ENCODE data around the gene DNM2.

The DNM2 gene

DNA sequence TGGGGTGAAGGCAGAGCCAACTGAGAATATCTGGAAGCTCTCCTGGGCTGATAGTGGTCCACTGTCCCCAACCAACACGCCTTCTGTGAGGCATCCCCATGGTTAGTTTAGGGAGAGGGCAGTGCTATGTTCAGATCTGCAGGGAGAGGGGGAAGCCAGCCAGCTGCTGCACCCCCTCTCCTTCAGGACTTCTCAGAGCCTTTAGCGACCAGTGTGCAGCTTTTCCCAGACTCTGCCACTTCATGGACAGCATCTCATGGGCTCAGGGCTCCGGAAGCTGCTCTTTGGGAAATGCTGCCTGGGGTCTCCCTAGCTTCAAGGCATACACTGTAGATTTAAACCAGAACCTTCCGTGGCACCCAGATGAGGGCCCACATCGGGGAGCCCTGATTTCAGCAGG lies 84.6 kb downstream of the DNM2 start:
- Histone ChIP-seq H2AFZ (ENCODE audit: low read length) (no peak overlapping the region), H3K27me3 (replicated peaks; ENCODE audit: insufficient read depth, low read length) (no peaks in the 10 kb centered on the region), H3K4me1 (ENCODE audit: low read length) (no peaks in the 10 kb centered on the region), H3K9ac (ENCODE audit: low read length) (no peak overlapping the region), H4K20me1 (ENCODE audit: insufficient read depth, low read length) (no peaks in the 10 kb centered on the region), H3K36me3 (replicated peaks; ENCODE audit: insufficient read depth, low read length) (no peaks in the 10 kb centered on the region), H3K27ac (ENCODE audit: low read length) (no peak overlapping the region), H3K4me2 (ENCODE audit: low read depth, low read length) (no peak overlapping the region), H3K79me2 (ENCODE audit: low read length) (no peaks in the 10 kb centered on the region), H3K9me3 (replicated peaks; ENCODE audit: insufficient read depth, low read length) (no peaks in the 10 kb centered on the region), H3F3A (ENCODE audit: insufficient read depth, low read length) (no peaks in the 10 kb centered on the region), H3K4me3 (ENCODE audit: low read length) (no peak overlapping the region), H3K9me2 (replicated peaks; ENCODE audit: insufficient read depth, low read length) (no peaks in the 10 kb centered on the region)
- no peak for DNase-seq
- TF ChIP-seq EZH2phosphoT487 (IDR thresholded peaks at IDR 0.05; ENCODE audit: low read length) (no peak), CTCF (IDR thresholded peaks at IDR 0.05; ENCODE audit: low read length) (no peak), EZH2 (optimal IDR thresholded peaks at IDR 0.05; ENCODE audit: low read depth, low read length) (no peak)

GRCh38 chr19:10803252-10803651 lies 85.4 kb downstream of the DNM2 start:
- Histone ChIP-seq H3K9ac (ENCODE audit: low read length) (no peak overlapping the region), H3K4me1 (ENCODE audit: low read length) (no peaks in the 10 kb centered on the region), H3K9me2 (replicated peaks; ENCODE audit: insufficient read depth, low read length) (no peaks in the 10 kb centered on the region), H3K27me3 (replicated peaks; ENCODE audit: insufficient read depth, low read length) (no peaks in the 10 kb centered on the region), H3K4me3 (ENCODE audit: low read length) (no peak overlapping the region), H3K9me3 (replicated peaks; ENCODE audit: insufficient read depth, low read length) (no peaks in the 10 kb centered on the region), H2AFZ (ENCODE audit: low read length) (no peak overlapping the region), H3F3A (ENCODE audit: insufficient read depth, low read length) (no peaks in the 10 kb centered on the region), H3K27ac (ENCODE audit: low read length) (no peak overlapping the region), H4K20me1 (ENCODE audit: insufficient read depth, low read length) (no peaks in the 10 kb centered on the region), H3K79me2 (ENCODE audit: low read length) (no peaks in the 10 kb centered on the region), H3K4me2 (ENCODE audit: low read depth, low read length) (no peak overlapping the region), H3K36me3 (replicated peaks; ENCODE audit: insufficient read depth, low read length) (no peaks in the 10 kb centered on the region)
- no peak for TF ChIP-seq EZH2 (optimal IDR thresholded peaks at IDR 0.05; ENCODE audit: low read depth, low read length)
- no peak for TF ChIP-seq EZH2phosphoT487 (IDR thresholded peaks at IDR 0.05; ENCODE audit: low read length)
- no peak for TF ChIP-seq CTCF (IDR thresholded peaks at IDR 0.05; ENCODE audit: low read length)
- no peak for DNase-seq

- H3K36me3 ChIP-seq (replicated peaks; ENCODE audit: insufficient read depth, low read length), result no peaks in the 10 kb centered on the region
- H3K27ac ChIP-seq (ENCODE audit: low read length), result no peak overlapping the region
Measured at GRCh38 chr19:10805065-10805757, 87.3 kb downstream of the DNM2 start.

More at GRCh38 chr19:10805065-10805757, 87.3 kb downstream of the DNM2 start:
- Histone ChIP-seq H3K4me3 (ENCODE audit: low read length) (no peak overlapping the region), H3K79me2 (ENCODE audit: low read length) (no peaks in the 10 kb centered on the region), H3K4me1 (ENCODE audit: low read length) (no peaks in the 10 kb centered on the region), H3K9me3 (replicated peaks; ENCODE audit: insufficient read depth, low read length) (no peaks in the 10 kb centered on the region), H3K9ac (ENCODE audit: low read length) (no peak overlapping the region), H3K4me2 (ENCODE audit: low read depth, low read length) (no peak overlapping the region), H3K9me2 (replicated peaks; ENCODE audit: insufficient read depth, low read length) (no peaks in the 10 kb centered on the region), H3K27me3 (replicated peaks; ENCODE audit: insufficient read depth, low read length) (no peaks in the 10 kb centered on the region), H2AFZ (ENCODE audit: low read length) (no peak overlapping the region), H3F3A (ENCODE audit: insufficient read depth, low read length) (no peaks in the 10 kb centered on the region), H4K20me1 (ENCODE audit: insufficient read depth, low read length) (no peaks in the 10 kb centered on the region)
- TF ChIP-seq CTCF (IDR thresholded peaks at IDR 0.05; ENCODE audit: low read length), result no peak
- no peak for TF ChIP-seq EZH2phosphoT487 (IDR thresholded peaks at IDR 0.05; ENCODE audit: low read length)
- TF ChIP-seq EZH2 (optimal IDR thresholded peaks at IDR 0.05; ENCODE audit: low read depth, low read length), result no peak
- DNase-seq, result no peak
